Measurements from ENCODE around the gene XIST.

XIST gene

GRCh38 chrX:73852467-73852866, at the start of gene XIST:
XIST (minus strand) TSS chrX:73852714.
- TF ChIP-seq GATA3 (IDR thresholded peaks at IDR 0.05; ENCODE audit: low read depth, low read length) (no peak), GATA2 (IDR thresholded peaks at IDR 0.05; ENCODE audit: low read depth, low read length) (no peak)

- TF ChIP-seq GATA3 (IDR thresholded peaks at IDR 0.05; ENCODE audit: low read depth, low read length) (no peak), GATA2 (IDR thresholded peaks at IDR 0.05; ENCODE audit: low read depth, low read length) (no peak)
These were observed 25.2 kb upstream of the XIST start for GRCh38 chrX:73877687-73878086.

GRCh38 chrX:73876911-73877310, 24.4 kb upstream of the XIST start:
- TF ChIP-seq GATA2 (IDR thresholded peaks at IDR 0.05; ENCODE audit: low read depth, low read length), result no peak
- TF ChIP-seq GATA3 (IDR thresholded peaks at IDR 0.05; ENCODE audit: low read depth, low read length), result no peak

- TF ChIP-seq GATA3 (IDR thresholded peaks at IDR 0.05; ENCODE audit: low read depth, low read length) (no peak), GATA2 (IDR thresholded peaks at IDR 0.05; ENCODE audit: low read depth, low read length) (no peak)
These were observed 16.4 kb upstream of the XIST start for GRCh38 chrX:73868916-73869315.

- TF ChIP-seq GATA2 (IDR thresholded peaks at IDR 0.05; ENCODE audit: low read depth, low read length), result no peak
- no peak for TF ChIP-seq GATA3 (IDR thresholded peaks at IDR 0.05; ENCODE audit: low read depth, low read length)
These were observed 14.6 kb upstream of the XIST start for GRCh38 chrX:73867144-73867543.

GRCh38 chrX:73863852-73864251, 11.3 kb upstream of the XIST start:
- TF ChIP-seq GATA2 (IDR thresholded peaks at IDR 0.05; ENCODE audit: low read depth, low read length) (no peak), GATA3 (IDR thresholded peaks at IDR 0.05; ENCODE audit: low read depth, low read length) (no peak)

- no peak for TF ChIP-seq GATA3 (IDR thresholded peaks at IDR 0.05; ENCODE audit: low read depth, low read length)
These were observed 10.8 kb upstream of the XIST start for GRCh38 chrX:73863268-73863667.

- TF ChIP-seq GATA3 (IDR thresholded peaks at IDR 0.05; ENCODE audit: low read depth, low read length), result no peak
- TF ChIP-seq GATA2 (IDR thresholded peaks at IDR 0.05; ENCODE audit: low read depth, low read length), result no peak
These were observed 7.1 kb upstream of the XIST start for GRCh38 chrX:73859622-73860021.

GRCh38 chrX:73855546-73855945, 3.0 kb upstream of the XIST start:
- no peak for TF ChIP-seq GATA2 (IDR thresholded peaks at IDR 0.05; ENCODE audit: low read depth, low read length)
- no peak for TF ChIP-seq GATA3 (IDR thresholded peaks at IDR 0.05; ENCODE audit: low read depth, low read length)

GRCh38 chrX:73852022-73852421, 492 bp downstream of the XIST start:
- TF ChIP-seq GATA3 (IDR thresholded peaks at IDR 0.05; ENCODE audit: low read depth, low read length) (no peak), GATA2 (IDR thresholded peaks at IDR 0.05; ENCODE audit: low read depth, low read length) (no peak)

GRCh38 chrX:73851014-73852009, 1.2 kb downstream of the XIST start:
- TF ChIP-seq GATA2 (IDR thresholded peaks at IDR 0.05; ENCODE audit: low read depth, low read length) (no peak), GATA3 (IDR thresholded peaks at IDR 0.05; ENCODE audit: low read depth, low read length) (no peak)

- no peak for TF ChIP-seq GATA2 (IDR thresholded peaks at IDR 0.05; ENCODE audit: low read depth, low read length)
- no peak for TF ChIP-seq GATA3 (IDR thresholded peaks at IDR 0.05; ENCODE audit: low read depth, low read length)
These were observed 2.1 kb downstream of the XIST start for GRCh38 chrX:73850124-73851013.

- TF ChIP-seq GATA2 (IDR thresholded peaks at IDR 0.05; ENCODE audit: low read depth, low read length) (no peak), GATA3 (IDR thresholded peaks at IDR 0.05; ENCODE audit: low read depth, low read length) (no peak)
These were observed 3.4 kb downstream of the XIST start for GRCh38 chrX:73849073-73849472.

- TF ChIP-seq GATA3 (IDR thresholded peaks at IDR 0.05; ENCODE audit: low read depth, low read length), result no peak
- TF ChIP-seq GATA2 (IDR thresholded peaks at IDR 0.05; ENCODE audit: low read depth, low read length), result no peak
These were observed 4.5 kb downstream of the XIST start for GRCh38 chrX:73847991-73848390.
